Gastrocnemius medialis (tissue), 4 donors: ENCODE results near the gene TRIM63. TPM values are rescaled to one million over a fixed set of nuclear protein-coding genes. Genes with fewer than 3 reads are reported as not detected.

Source experiments
- ATAC-seq, 2 donors: fragments of 150-250 bp; one replicate each; pipeline ENCODE4 v1.9.1; 2016
- DNase-seq, 2 donors: peaks; one replicate each; pipeline ENCODE4 v3.0.0-alpha.2; 2019
- H3K27ac ChIP-seq, 4 donors: fragments of 200-600 bp; sonication (generic); 1 replicate in 1 of 4; 2 replicates in 3 of 4; pipeline ENCODE4 v1.5.1; 2016 to 2018; ENCODE audit warnings: mild to moderate bottlenecking in 2 of 4, moderate library complexity in 1 of 4
- H3K27me3 ChIP-seq, 3 donors: fragments of 200-600 bp; sonication (generic) in 2 of 3; 1 replicate in 1 of 3; 2 replicates in 2 of 3; pipeline versions ENCODE4 v1.5.1 to v1.6.0; 2016 to 2019; ENCODE audit warnings: mild to moderate bottlenecking in 1 of 3, moderate library complexity in 1 of 3
- H3K36me3 ChIP-seq, 2 donors: fragments of 200-600 bp; sonication (generic) in 1 of 2; one replicate each; pipeline ENCODE4 v1.5.1; 2017 to 2018
- H3K4me1 ChIP-seq, 2 donors: fragments of 200-600 bp; sonication (generic) in 1 of 2; one replicate each; pipeline ENCODE4 v1.5.1; 2016 to 2017; ENCODE audit warnings: mild to moderate bottlenecking in 2 of 2
- H3K4me3 ChIP-seq, 4 donors: fragments of 200-600 bp; sonication (generic) in 3 of 4; 1 replicate in 1 of 4; 2 replicates in 3 of 4; pipeline ENCODE4 v1.5.1; 2016 to 2019; ENCODE audit warnings: mild to moderate bottlenecking in 2 of 4
- H3K9me3 ChIP-seq, 3 donors: fragments of 200-600 bp; sonication (generic) in 2 of 3; 1 replicate in 1 of 3; 2 replicates in 2 of 3; pipeline ENCODE4 v1.5.1; 2016 to 2019
- POLR2A ChIP-seq, 2 donors: fragments of 450-650 bp; IDR thresholded peaks; one replicate each; pipeline ENCODE4 v1.6.1; 2017; ENCODE audit warnings: antibody characterized with exemption in 2 of 2, mild to moderate bottlenecking in 2 of 2, moderate library complexity in 2 of 2
- in situ Hi-C, 4 donors: fragments of 200-750 bp; cut with MboI; loops; one replicate each; pipeline versions ENCODE4 v1.15.0 to v1.8.0; 2017; ENCODE audit warnings: low sequenced_read_pairs in 4 of 4
- intact Hi-C: fragments of 100-400 bp; cut with DNase I; formaldehyde crosslinking; loops from one replicate; pipeline ENCODE4 v1.15.1; 2023; ENCODE audit warnings: low total_unique reads
- total RNA-seq, 4 donors: library from RNA; depleted of rRNA; stranded (reverse); fragments of >200 nt; gene quantifications; one replicate each; pipeline versions ENCODE4 v1.1.0 to v1.2.3, GENCODE V29; 2016
- TF ChIP-seq, protein P1 (sequence below), 5 experiments: fragments of 450-650 bp in 3 of 5; fragments of 200-600 bp in 2 of 5; sonication (generic) in 2 of 5; IDR thresholded peaks in 4 of 5; conservative IDR thresholded peaks in 1 of 5; 1 replicate in 4 of 5; 2 replicates in 1 of 5; pipeline ENCODE4 v1.5.1; 2016 to 2019; ENCODE audit warnings: antibody characterized with exemption in 5 of 5, mild to moderate bottlenecking in 3 of 5, moderate library complexity in 3 of 5

TRIM63 gene
- total RNA-seq, 4 donors from 2014 or later, result 1,040 to 4,298 (median 2,203) TPM

DNA sequence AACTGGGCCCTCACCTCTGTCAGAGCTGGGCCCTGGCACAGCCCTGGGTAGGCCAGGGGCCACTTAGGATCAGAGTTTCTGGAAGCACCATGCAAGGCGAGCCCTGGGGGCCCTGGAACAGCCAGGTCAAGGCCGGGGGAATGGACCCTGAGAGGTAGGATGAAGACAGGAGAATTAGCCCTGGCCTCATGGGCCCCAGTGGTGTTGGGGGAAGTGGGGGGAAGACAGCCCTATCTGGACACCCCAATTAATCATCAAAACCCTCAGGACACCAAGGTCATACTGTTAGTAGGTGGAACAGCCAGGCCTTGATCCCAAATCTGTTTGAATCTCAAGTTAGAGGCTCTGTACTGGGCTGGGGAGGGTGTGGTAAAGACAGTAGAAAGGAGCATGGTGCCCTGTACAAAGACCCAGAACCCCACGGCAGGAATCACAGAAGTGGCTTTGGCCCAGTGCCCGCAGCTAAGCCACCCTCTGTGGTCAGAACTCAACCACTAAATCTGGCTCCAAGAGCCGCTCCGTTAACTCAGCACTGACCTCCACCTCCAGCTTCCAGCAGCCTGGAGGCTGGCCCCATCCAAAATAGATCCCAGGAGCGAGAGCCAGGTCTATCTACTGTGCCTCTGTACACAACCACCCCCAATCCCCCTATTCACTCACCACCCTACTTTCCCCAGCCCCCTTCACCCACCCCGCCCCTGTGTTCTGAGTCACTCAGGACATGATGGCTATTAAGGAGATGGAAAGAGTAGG, 14.0 kb upstream of the TRIM63 start:
- Histone ChIP-seq H3K36me3 (no peaks in the 10 kb centered on the region), H3K4me1 (peaks cover 63 to 66% of the 10 kb centered on the region in 2 donors), H3K4me3 (no peak overlapping the region), H3K27ac (peak overlapping the region; percentile 88 to 96 (median 90)), H3K9me3 (no peaks in the 10 kb centered on the region), H3K27me3 (no peaks in the 10 kb centered on the region)
- ATAC-seq, result peak; percentile 28 to 30
- intact Hi-C loops (no loop called here), in situ Hi-C loops (no loop called here)
- TF ChIP-seq, protein P1, sequence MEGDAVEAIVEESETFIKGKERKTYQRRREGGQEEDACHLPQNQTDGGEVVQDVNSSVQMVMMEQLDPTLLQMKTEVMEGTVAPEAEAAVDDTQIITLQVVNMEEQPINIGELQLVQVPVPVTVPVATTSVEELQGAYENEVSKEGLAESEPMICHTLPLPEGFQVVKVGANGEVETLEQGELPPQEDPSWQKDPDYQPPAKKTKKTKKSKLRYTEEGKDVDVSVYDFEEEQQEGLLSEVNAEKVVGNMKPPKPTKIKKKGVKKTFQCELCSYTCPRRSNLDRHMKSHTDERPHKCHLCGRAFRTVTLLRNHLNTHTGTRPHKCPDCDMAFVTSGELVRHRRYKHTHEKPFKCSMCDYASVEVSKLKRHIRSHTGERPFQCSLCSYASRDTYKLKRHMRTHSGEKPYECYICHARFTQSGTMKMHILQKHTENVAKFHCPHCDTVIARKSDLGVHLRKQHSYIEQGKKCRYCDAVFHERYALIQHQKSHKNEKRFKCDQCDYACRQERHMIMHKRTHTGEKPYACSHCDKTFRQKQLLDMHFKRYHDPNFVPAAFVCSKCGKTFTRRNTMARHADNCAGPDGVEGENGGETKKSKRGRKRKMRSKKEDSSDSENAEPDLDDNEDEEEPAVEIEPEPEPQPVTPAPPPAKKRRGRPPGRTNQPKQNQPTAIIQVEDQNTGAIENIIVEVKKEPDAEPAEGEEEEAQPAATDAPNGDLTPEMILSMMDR (IDR thresholded peaks at IDR 0.05 in 4 of 5, conservative IDR thresholded peaks at IDR 0.05 in 1 of 5), result no peak
- TF ChIP-seq POLR2A (IDR thresholded peaks at IDR 0.05), result peak; percentile 21 to 46
- peak; percentile 76 to 88 for DNase-seq

DNA sequence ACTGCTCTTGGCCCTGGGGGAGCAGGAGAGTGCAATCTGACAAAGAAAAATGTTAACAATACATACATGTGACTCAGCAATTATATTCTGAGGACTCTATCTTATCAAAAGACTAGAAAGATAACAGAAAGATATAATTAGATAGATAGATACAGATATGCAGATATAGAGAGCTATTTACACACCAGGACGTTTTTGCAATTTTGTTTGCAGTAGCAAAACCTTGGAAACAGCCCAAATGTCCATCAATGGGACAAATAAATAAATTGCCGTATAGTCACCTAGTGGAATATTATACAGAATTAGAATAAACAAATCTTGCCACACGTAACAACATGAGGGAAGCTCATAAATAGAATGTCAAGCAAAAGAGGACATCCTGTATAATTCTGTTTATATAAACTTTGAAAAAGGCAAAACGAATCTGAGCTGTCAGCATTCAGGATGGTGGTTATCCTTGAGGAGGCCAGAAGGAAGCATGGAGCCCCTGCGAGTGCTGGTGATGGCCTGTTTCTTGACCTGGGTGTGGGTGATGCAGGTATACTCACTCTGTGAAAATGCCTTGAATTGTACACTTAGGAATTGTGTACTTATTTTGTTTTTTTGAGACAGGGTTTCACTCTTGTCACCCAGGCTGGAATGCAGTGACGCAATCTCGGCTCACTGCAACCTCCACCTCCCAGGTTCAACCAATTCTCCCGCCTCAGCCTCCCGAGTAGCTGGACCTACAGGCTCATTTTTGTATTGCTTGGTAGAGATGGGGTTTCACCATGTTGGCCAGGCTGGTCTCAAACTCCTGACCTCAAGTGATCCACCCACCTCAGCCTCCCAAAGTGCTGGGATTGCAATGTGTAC, 12.8 kb upstream of the TRIM63 start:
- H3K27ac ChIP-seq, result peak overlapping the region; percentile 88 to 96 (median 90)
- no peak for DNase-seq
- H3K27me3 ChIP-seq, result no peaks in the 10 kb centered on the region
- peaks cover 63 to 77% of the 10 kb centered on the region in 2 donors for H3K4me1 ChIP-seq
- intact Hi-C loops, result no loop called here
- no peaks in the 10 kb centered on the region for H3K9me3 ChIP-seq
- H3K4me3 ChIP-seq, result no peak overlapping the region
- H3K36me3 ChIP-seq, result no peaks in the 10 kb centered on the region
- in situ Hi-C loops, result no loop called here
- TF ChIP-seq, protein P1 (IDR thresholded peaks at IDR 0.05 in 4 of 5, conservative IDR thresholded peaks at IDR 0.05 in 1 of 5), result no peak
- no peak for TF ChIP-seq POLR2A (IDR thresholded peaks at IDR 0.05)
- ATAC-seq, result no peak

DNA sequence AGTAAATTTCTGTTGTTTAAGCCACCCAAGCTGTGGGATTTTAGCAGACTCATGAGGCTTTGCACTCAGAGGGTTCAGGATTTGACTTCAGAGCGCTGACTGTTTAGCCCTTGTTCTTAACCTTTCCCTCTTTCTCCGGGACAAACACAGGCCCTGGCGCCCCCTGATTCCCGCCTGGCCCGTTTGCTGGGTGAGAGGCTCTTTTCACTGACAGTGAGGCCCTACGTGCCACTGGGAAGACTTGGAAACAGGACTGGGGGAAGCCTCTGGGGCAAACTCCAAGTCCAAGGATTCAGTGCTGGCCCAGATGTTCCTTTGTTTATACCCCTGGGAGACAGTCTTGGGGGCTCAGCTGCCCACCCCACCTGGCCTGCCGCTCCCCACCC, 11.7 kb upstream of the TRIM63 start:
- H3K4me3 ChIP-seq, result no peak overlapping the region
- no peaks in the 10 kb centered on the region for H3K27me3 ChIP-seq
- peak overlapping the region; percentile 88 to 96 (median 90) for H3K27ac ChIP-seq
- H3K4me1 ChIP-seq, result peaks cover 65 to 84% of the 10 kb centered on the region in 2 donors
- TF ChIP-seq, protein P1 (IDR thresholded peaks at IDR 0.05 in 4 of 5, conservative IDR thresholded peaks at IDR 0.05 in 1 of 5), result no peak
- TF ChIP-seq POLR2A (IDR thresholded peaks at IDR 0.05), result peak in 1 of 2 donors; percentile 28
- intact Hi-C loops (no loop called here), in situ Hi-C loops (no loop called here)
- no peak for DNase-seq
- H3K9me3 ChIP-seq, result no peaks in the 10 kb centered on the region
- ATAC-seq, result no peak
- H3K36me3 ChIP-seq, result no peaks in the 10 kb centered on the region

- no peak for ATAC-seq
- Histone ChIP-seq H3K27ac (peak overlapping the region; percentile 88 to 96 (median 90)), H3K9me3 (no peaks in the 10 kb centered on the region), H3K4me1 (peaks cover 68 to 86% of the 10 kb centered on the region in 2 donors), H3K4me3 (no peak overlapping the region), H3K36me3 (no peaks in the 10 kb centered on the region), H3K27me3 (no peaks in the 10 kb centered on the region)
- DNase-seq, result no peak
- in situ Hi-C loops, result no loop called here
- intact Hi-C loops, result no loop called here
- no peak for TF ChIP-seq POLR2A (IDR thresholded peaks at IDR 0.05)
- TF ChIP-seq, protein P1 (IDR thresholded peaks at IDR 0.05 in 4 of 5, conservative IDR thresholded peaks at IDR 0.05 in 1 of 5), result no peak
These were observed 11.1 kb upstream of the TRIM63 start for GRCh38 chr1:26078286-26079177.
